AG04450 (cell line): ENCODE results near the gene NUP210L. TPM values are rescaled to one million over a fixed set of nuclear protein-coding genes. Genes with fewer than 3 reads are reported as not detected.

ENCODE experiments used
- CTCF ChIA-PET: fragments of 300-600, 350-600 bp; formaldehyde crosslinking; extraction: SDS; loops from one replicate; lab custom pipeline; 2022; ENCODE audit warnings: antibody characterized with exemption, inconsistent platforms; lab: Charles Lee
- POLR2A ChIA-PET: fragments of 350-600 bp; formaldehyde crosslinking; extraction: SDS; loops from one replicate; lab custom pipeline; 2021; ENCODE audit warnings: antibody characterized with exemption, inconsistent platforms; lab: Yijun Ruan, JAX
- DNase-seq: peaks from one replicate; pipeline ENCODE4 v3.0.0-alpha.2; 2011; ENCODE audit warnings: low read depth, low spot score
- H3K27ac ChIP-seq: one replicate; pipeline ENCODE4 v1.5.1; 2012; ENCODE audit warnings: low read depth, low read length, control low read depth
- H3K27me3 ChIP-seq: one replicate; pipeline ENCODE4 v1.6.0; 2012; ENCODE audit warnings: low read length; ENCODE audit not compliant: control insufficient read depth, insufficient read depth
- H3K4me3 ChIP-seq: 2 replicates; pipeline ENCODE4 v1.5.1; 2011; ENCODE audit warnings: mild to moderate bottlenecking, low read depth, low read length, control low read depth
- H3K9me3 ChIP-seq: 2 replicates; pipeline ENCODE4 v1.5.1; 2012; ENCODE audit warnings: low read length; ENCODE audit not compliant: control insufficient read depth, insufficient read depth
- polyA plus RNA-seq: library from polyadenylated mRNA; depleted of rRNA; stranded (reverse); fragments of >200 nt; gene quantifications from 2 replicates; pipeline ENCODE4 v1.2.3, GENCODE V29; 2011
- TF ChIP-seq, protein P1 (sequence below): IDR thresholded peaks from 2 replicates; pipeline ENCODE4 v1.5.1; 2011; ENCODE audit warnings: low read depth, low read length, control low read depth, inconsistent platforms

Gene NUP210L
- polyA plus RNA-seq, 1 experiment = not detected

- CTCF ChIA-PET = interaction anchor here (0.5 to 4.8 kb wide), 6 partner anchors 10 to 258 kb away, joined by 3 to 31 read pairs (median 9); partner anchors contain the start of genes JTB, RAB13 and RPS27
- DNase-seq = peak; percentile 93
- Histone ChIP-seq H3K4me3 (peak within 1 kb of the TSS; percentile 75), H3K9me3 (no peaks in the 10 kb centered on the region; the same call in 1 of the 2 replicates), H3K27me3 (no peaks in the 10 kb centered on the region), H3K27ac (peak within 1 kb of the TSS; percentile 86)
- TF ChIP-seq, protein P1, sequence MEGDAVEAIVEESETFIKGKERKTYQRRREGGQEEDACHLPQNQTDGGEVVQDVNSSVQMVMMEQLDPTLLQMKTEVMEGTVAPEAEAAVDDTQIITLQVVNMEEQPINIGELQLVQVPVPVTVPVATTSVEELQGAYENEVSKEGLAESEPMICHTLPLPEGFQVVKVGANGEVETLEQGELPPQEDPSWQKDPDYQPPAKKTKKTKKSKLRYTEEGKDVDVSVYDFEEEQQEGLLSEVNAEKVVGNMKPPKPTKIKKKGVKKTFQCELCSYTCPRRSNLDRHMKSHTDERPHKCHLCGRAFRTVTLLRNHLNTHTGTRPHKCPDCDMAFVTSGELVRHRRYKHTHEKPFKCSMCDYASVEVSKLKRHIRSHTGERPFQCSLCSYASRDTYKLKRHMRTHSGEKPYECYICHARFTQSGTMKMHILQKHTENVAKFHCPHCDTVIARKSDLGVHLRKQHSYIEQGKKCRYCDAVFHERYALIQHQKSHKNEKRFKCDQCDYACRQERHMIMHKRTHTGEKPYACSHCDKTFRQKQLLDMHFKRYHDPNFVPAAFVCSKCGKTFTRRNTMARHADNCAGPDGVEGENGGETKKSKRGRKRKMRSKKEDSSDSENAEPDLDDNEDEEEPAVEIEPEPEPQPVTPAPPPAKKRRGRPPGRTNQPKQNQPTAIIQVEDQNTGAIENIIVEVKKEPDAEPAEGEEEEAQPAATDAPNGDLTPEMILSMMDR = peak; percentile 49
- POLR2A ChIA-PET = interaction anchor here (0.5 to 3.9 kb wide), 10 partner anchors 9 to 1217 kb away, joined by 3 to 39 read pairs (median 6); partner anchors contain the start of genes CHTOP, CRTC2, DENND4B and JTB
Measured at GRCh38 chr1:153967107-153967999, 187.5 kb downstream of the NUP210L start, which contains the start of gene CREB3L4. CREB3L4 (plus strand) TSS chr1:153967902; CDS start chr1:153968526, 624 bp downstream.

GRCh38 chr1:153963850-153964331, 191.0 kb downstream of the NUP210L start:
- H3K27ac ChIP-seq = peak overlapping the region; percentile 84
- no peak for DNase-seq
- POLR2A ChIA-PET = interaction anchor here (0.6 to 3.3 kb wide), 6 partner anchors 13 to 158 kb away, joined by 3 to 26 read pairs (median 4); partner anchors contain the start of genes JTB, RAB13 and RPS27

DNA sequence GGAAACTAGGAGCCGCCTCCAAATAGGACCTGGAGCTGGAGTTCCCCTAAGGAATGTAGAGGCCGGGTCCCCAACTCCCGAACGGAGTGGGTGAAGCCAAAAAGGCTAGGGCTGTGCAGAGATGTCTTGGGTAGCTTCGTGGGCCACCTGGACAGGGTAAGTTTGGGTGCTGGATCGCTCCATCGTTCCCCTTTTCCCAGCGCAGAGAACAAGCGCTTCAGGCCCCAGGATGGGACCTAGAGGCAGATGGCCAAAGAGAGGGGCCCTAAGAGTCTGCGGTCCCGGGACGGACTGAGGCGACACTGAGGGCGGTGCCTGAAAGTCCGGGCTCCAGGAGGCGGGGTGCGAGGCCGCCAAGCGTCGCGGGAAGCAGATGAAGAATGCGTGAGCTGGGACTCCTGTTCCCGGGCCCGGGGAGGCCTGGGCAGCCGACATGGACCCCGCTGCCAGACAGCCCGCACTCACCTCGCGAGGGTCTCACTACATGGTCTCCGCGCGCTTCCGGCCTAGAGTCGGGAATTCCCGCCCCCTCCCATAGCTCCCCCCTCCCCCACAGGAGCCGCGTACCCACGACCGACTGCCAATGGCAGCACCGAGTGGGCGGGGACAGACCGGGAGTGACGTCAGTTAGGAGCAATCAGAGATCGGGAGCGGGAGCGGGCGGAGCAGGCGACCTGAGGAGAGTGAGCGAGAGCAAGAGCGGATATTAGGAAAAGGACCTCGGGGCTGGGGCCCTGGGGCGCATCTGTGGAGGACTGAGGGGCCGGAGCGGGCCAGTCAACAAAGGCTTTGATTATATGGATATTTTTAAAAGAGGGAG, 191.6 kb downstream of the NUP210L start, which contains the start of gene SLC39A1:
SLC39A1 (minus strand) TSS at position 508 of the 820 bp plus-strand sequence. CDS start 822 bp downstream, outside the sequence.
- ChIA-PET CTCF (interaction anchor here (1.2 to 2.0 kb wide), 3 partner anchors 16 to 23 kb away, joined by 5 to 9 read pairs (median 9); partner anchors contain the start of genes DENND4B and RAB13), POLR2A (interaction anchor here (0.5 to 3.3 kb wide), 9 partner anchors 14 to 336 kb away, joined by 3 to 26 read pairs (median 5); partner anchors contain the start of genes DENND4B, JTB, RAB13 and RPS27)
- TF ChIP-seq, protein P1 = no peak
- H3K9me3 ChIP-seq = no peaks in the 10 kb centered on the region; the same call in 1 of the 2 replicates
- H3K4me3 ChIP-seq = peak within 1 kb of the TSS; percentile 90
- no peaks in the 10 kb centered on the region for H3K27me3 ChIP-seq
- H3K27ac ChIP-seq = peak within 1 kb of the TSS; percentile 84
- DNase-seq = peak; percentile 88

More at GRCh38 chr1:153963850-153964331, 191.0 kb downstream of the NUP210L start:
- TF ChIP-seq, protein P1 = no peak
- H3K4me3 ChIP-seq = peak overlapping the region; percentile 90
- no peaks in the 10 kb centered on the region for H3K27me3 ChIP-seq
- CTCF ChIA-PET = interaction anchor here (1.0 to 2.0 kb wide), 3 partner anchors 17 to 165 kb away, joined by 3 to 9 read pairs (median 9); partner anchors contain the start of genes DENND4B and RAB13
- H3K9me3 ChIP-seq = no peaks in the 10 kb centered on the region; the same call in 1 of the 2 replicates

DNA sequence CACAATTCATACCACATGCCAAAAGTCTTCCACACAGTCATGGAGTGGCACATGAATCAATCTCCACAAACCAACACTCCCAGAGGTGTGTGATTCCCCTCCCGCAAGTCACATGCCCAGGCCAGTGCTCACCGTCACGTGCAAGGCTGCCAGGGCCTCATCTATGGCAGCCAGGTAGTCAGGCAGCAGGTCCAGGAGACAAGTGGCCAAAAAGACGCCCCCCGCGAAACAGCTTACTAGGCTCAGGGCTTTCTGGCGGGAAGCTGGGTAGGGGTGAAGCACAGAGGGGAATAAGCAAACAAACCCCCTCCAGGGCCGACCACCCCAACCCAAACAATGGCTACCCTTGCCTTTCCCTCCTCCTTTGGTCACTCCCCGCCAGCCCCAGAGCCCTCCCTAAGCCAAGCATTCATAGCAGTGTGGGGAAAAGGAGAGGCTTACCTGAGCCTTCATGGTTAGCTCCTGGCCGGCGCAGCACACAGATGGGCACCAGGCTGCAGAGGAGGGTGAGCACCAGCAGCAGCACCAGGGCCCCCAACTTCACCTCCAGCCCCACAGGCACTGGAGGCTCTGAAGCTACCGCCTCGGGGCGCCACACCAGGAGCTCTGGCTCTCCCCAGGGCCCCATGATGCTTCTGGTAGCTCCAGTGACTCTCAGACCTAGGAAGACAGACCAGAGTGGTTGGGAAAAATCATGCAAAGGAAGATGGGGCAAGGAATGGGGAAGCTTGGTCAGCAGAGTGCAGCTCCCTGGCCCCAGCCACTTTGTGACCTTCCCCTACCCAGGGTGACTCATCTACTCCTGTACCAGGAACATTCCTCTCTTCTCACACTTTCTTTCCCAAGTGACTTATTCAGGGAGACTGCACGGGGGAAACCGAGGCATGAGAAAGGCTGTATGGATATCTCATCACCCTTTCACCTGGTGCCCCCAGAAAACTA, 192.5 kb downstream of the NUP210L start:
- TF ChIP-seq, protein P1 = no peak
- CTCF ChIA-PET = interaction anchor here (0.6 to 2.0 kb wide), 5 partner anchors 10 to 337 kb away, joined by 3 to 9 read pairs (median 5); partner anchors contain the start of genes DENND4B and RAB13

More for the DNA sequence above, 192.5 kb downstream of the NUP210L start:
- no peak for DNase-seq
- POLR2A ChIA-PET = interaction anchor here (0.5 to 3.3 kb wide), 5 partner anchors 15 to 57 kb away, joined by 5 to 26 read pairs (median 11); partner anchors contain the start of genes DENND4B, JTB, RAB13 and RPS27
- Histone ChIP-seq H3K27me3 (no peaks in the 10 kb centered on the region), H3K27ac (peak overlapping the region; percentile 83), H3K4me3 (peak overlapping the region; percentile 90), H3K9me3 (no peaks in the 10 kb centered on the region; the same call in 1 of the 2 replicates)
